ENCODE results near the gene TAMM41. TPM values are rescaled to one million over a fixed set of nuclear protein-coding genes. Genes with fewer than 3 reads are reported as not detected.
"Not testable (repeated sequence)": the region's sequence is repeated elsewhere in the genome, so short reads cannot be mapped to it uniquely, and the experiment has no call there.

TAMM41 gene
- total RNA-seq, 1 experiment from 2014 or later = 24.3 TPM

- H3K23ac ChIP-seq (ENCODE audit: insufficient read length, low read depth, low read length); H3K56ac ChIP-seq (ENCODE audit: insufficient read length, low read depth, low read length); H3K14ac ChIP-seq (ENCODE audit: insufficient read depth, low read length); H2BK120ac ChIP-seq (ENCODE audit: low read depth, low read length, poor library complexity, severe bottlenecking); H3K18ac ChIP-seq (ENCODE audit: insufficient read length, low read depth, low read length); H3K79me2 ChIP-seq (ENCODE audit: insufficient read depth, low read length); H3K4me3 Mint-ChIP-seq; H3K4me2 ChIP-seq (ENCODE audit: insufficient read depth, insufficient read length, low read length); H4K5ac ChIP-seq (ENCODE audit: insufficient read length, low read depth, low read length); H3K27ac Mint-ChIP-seq; H2BK12ac ChIP-seq (ENCODE audit: insufficient read length, low read depth, low read length); H2BK20ac ChIP-seq (ENCODE audit: low read depth, low read length, poor library complexity, severe bottlenecking); H2AK5ac ChIP-seq (ENCODE audit: insufficient read length, low read length); DNase-seq; H4K20me1 ChIP-seq (ENCODE audit: control insufficient read depth, insufficient read depth, insufficient read length); H3T11ph ChIP-seq (ENCODE audit: low read length); H2BK15ac ChIP-seq (ENCODE audit: low read depth, low read length); H4K8ac ChIP-seq (replicated peaks; ENCODE audit: insufficient read length, low read depth, low read length); H3K79me1 ChIP-seq (ENCODE audit: insufficient read depth, low read depth, low read length, poor library complexity, severe bottlenecking); H3K4ac ChIP-seq (ENCODE audit: low read depth, low read length); H3K4me1 Mint-ChIP-seq; H2AFZ ChIP-seq (ENCODE audit: low read length); H3K27me3 ChIP-seq (ENCODE audit: insufficient read depth, low read length); H3K9ac ChIP-seq (ENCODE audit: extremely low read depth, insufficient read length, low read length); H3K36me3 Mint-ChIP-seq (ENCODE audit: insufficient read depth in 1 of 3, low read depth in 3 of 3); H3K9me3 ChIP-seq (ENCODE audit: control insufficient read depth, low read depth, low read length); H3K27ac ChIP-seq (ENCODE audit: insufficient read length, low read depth, low read length); H3K4me1 ChIP-seq (ENCODE audit: insufficient read depth, low read length); H2BK5ac ChIP-seq (ENCODE audit: insufficient read length, low read length); H3K23me2 ChIP-seq (ENCODE audit: insufficient read length, low read depth, low read length, poor library complexity, severe bottlenecking); H4K91ac ChIP-seq (ENCODE audit: insufficient read length, low read depth, low read length): not testable (repeated sequence)
- WGBS (ENCODE audit: extremely low coverage, insufficient read length, low lambda C conversion rate) = no CpG with 5 or more reads among the region's 1 CpG
- peaks cover 38% of the 10 kb centered on the region for H3K27me3 Mint-ChIP-seq (ENCODE audit: low read depth)
- peaks cover 11 to 12% of the 10 kb centered on the region in 2 experiments for H3K9me3 Mint-ChIP-seq
Measured at GRCh38 chr3:11863739-11864138, 17.1 kb upstream of the TAMM41 start.

GRCh38 chr3:11862584-11862983, 15.9 kb upstream of the TAMM41 start:
- not testable (repeated sequence) for H2AK5ac ChIP-seq (ENCODE audit: insufficient read length, low read length); H3K56ac ChIP-seq (ENCODE audit: insufficient read length, low read depth, low read length); H3K18ac ChIP-seq (ENCODE audit: insufficient read length, low read depth, low read length); H3K14ac ChIP-seq (ENCODE audit: insufficient read depth, low read length); H3K36me3 Mint-ChIP-seq (ENCODE audit: insufficient read depth in 1 of 3, low read depth in 3 of 3); H3K4me2 ChIP-seq (ENCODE audit: insufficient read depth, insufficient read length, low read length); H2BK5ac ChIP-seq (ENCODE audit: insufficient read length, low read length); H2BK12ac ChIP-seq (ENCODE audit: insufficient read length, low read depth, low read length); H3K27me3 ChIP-seq (ENCODE audit: insufficient read depth, low read length); H3K4me1 ChIP-seq (ENCODE audit: insufficient read depth, low read length); H2BK15ac ChIP-seq (ENCODE audit: low read depth, low read length); H3K4me3 Mint-ChIP-seq; H2AFZ ChIP-seq (ENCODE audit: low read length); H3K9ac ChIP-seq (ENCODE audit: extremely low read depth, insufficient read length, low read length); H3K79me2 ChIP-seq (ENCODE audit: insufficient read depth, low read length); H3K4ac ChIP-seq (ENCODE audit: low read depth, low read length); H4K5ac ChIP-seq (ENCODE audit: insufficient read length, low read depth, low read length); H3K23ac ChIP-seq (ENCODE audit: insufficient read length, low read depth, low read length); H4K8ac ChIP-seq (replicated peaks; ENCODE audit: insufficient read length, low read depth, low read length); H2BK20ac ChIP-seq (ENCODE audit: low read depth, low read length, poor library complexity, severe bottlenecking); H3K27ac Mint-ChIP-seq; H2BK120ac ChIP-seq (ENCODE audit: low read depth, low read length, poor library complexity, severe bottlenecking); H3K23me2 ChIP-seq (ENCODE audit: insufficient read length, low read depth, low read length, poor library complexity, severe bottlenecking); DNase-seq; H4K20me1 ChIP-seq (ENCODE audit: control insufficient read depth, insufficient read depth, insufficient read length); H3K9me3 ChIP-seq (ENCODE audit: control insufficient read depth, low read depth, low read length); H3K27ac ChIP-seq (ENCODE audit: insufficient read length, low read depth, low read length); H3T11ph ChIP-seq (ENCODE audit: low read length); H3K4me1 Mint-ChIP-seq; H3K79me1 ChIP-seq (ENCODE audit: insufficient read depth, low read depth, low read length, poor library complexity, severe bottlenecking); H4K91ac ChIP-seq (ENCODE audit: insufficient read length, low read depth, low read length)
- peaks cover 35% of the 10 kb centered on the region for H3K27me3 Mint-ChIP-seq (ENCODE audit: low read depth)
- no CpG with 5 or more reads among the region's 2 CpGs for WGBS (ENCODE audit: extremely low coverage, insufficient read length, low lambda C conversion rate)
- peaks cover 11 to 12% of the 10 kb centered on the region in 2 experiments for H3K9me3 Mint-ChIP-seq
